OCI-LY1 (cell line): ENCODE measurements around the gene CCAR1.
"Not testable (repeated sequence)": the region's sequence is repeated elsewhere in the genome, so short reads cannot be mapped to it uniquely, and the experiment has no call there.

Experiments
- H2AFZ ChIP-seq: fragments of 200-600 bp; sonication (generic), shearing (Covaris generic); 2 replicates; pipeline ENCODE4 v1.6.0; 2014; ENCODE audit warnings: antibody characterized with exemption, mild to moderate bottlenecking, low read length
- H3F3A ChIP-seq: fragments of 200-600 bp; sonication (generic), shearing (Covaris generic); 2 replicates; pipeline ENCODE4 v1.6.0; 2014; ENCODE audit warnings: mild to moderate bottlenecking, antibody characterized with exemption, low read length, moderate library complexity; ENCODE audit not compliant: insufficient read depth
- H3K27ac ChIP-seq: fragments of 200-600 bp; sonication (generic); 2 replicates; pipeline ENCODE4 v1.5.1; 2014; ENCODE audit warnings: low read length, mixed run types, mild to moderate bottlenecking, low read depth; ENCODE audit not compliant: poor library complexity, severe bottlenecking
- H3K27me3 ChIP-seq: fragments of 200-600 bp; sonication (generic); 2 replicates; pipeline ENCODE4 v1.6.0; 2014; ENCODE audit warnings: antibody characterized with exemption, mild to moderate bottlenecking, low read length, moderate library complexity; ENCODE audit not compliant: insufficient read depth
- H3K36me3 ChIP-seq: fragments of 200-600 bp; sonication (generic); 2 replicates; pipeline ENCODE4 v1.6.1; 2014; ENCODE audit warnings: mild to moderate bottlenecking, antibody characterized with exemption, low read length, moderate library complexity, mixed read lengths; ENCODE audit not compliant: insufficient read depth
- H3K4me1 ChIP-seq: fragments of 200-600 bp; sonication (generic); 2 replicates; pipeline ENCODE4 v1.5.1; 2014; ENCODE audit warnings: mild to moderate bottlenecking, low read length, moderate library complexity; ENCODE audit not compliant: insufficient read depth, severe bottlenecking
- H3K4me2 ChIP-seq: fragments of 200-600 bp; sonication (generic), shearing (Covaris generic); 2 replicates; pipeline ENCODE4 v1.6.1; 2014; ENCODE audit warnings: low read length
- H3K4me3 ChIP-seq: fragments of 200-600 bp; sonication (generic); 2 replicates; pipeline ENCODE4 v1.5.1; 2014; ENCODE audit warnings: low read length, low read depth, mild to moderate bottlenecking, mixed read lengths; ENCODE audit not compliant: poor library complexity, severe bottlenecking
- H3K79me2 ChIP-seq: fragments of 200-600 bp; shearing (Covaris generic); 2 replicates; pipeline ENCODE4 v1.6.1; 2016; ENCODE audit warnings: mixed run types, low read length, mixed read lengths; ENCODE audit not compliant: insufficient read depth
- H3K9ac ChIP-seq: fragments of 200-600 bp; sonication (generic), shearing (Covaris generic); 2 replicates; pipeline ENCODE4 v1.6.1; 2014; ENCODE audit warnings: mild to moderate bottlenecking, low read length, mixed read lengths
- H3K9me2 ChIP-seq: fragments of 200-600 bp; sonication (generic), shearing (Covaris generic); 2 replicates; pipeline ENCODE4 v1.6.1; 2014; ENCODE audit warnings: low read depth, mild to moderate bottlenecking, low read length, mixed read lengths
- H3K9me3 ChIP-seq: fragments of 200-600 bp; shearing (Covaris generic); 2 replicates; pipeline ENCODE4 v1.6.1; 2014; ENCODE audit warnings: low read length, mixed read lengths
- H4K20me1 ChIP-seq: fragments of 200-600 bp; sonication (generic), shearing (Covaris generic); 2 replicates; pipeline ENCODE4 v1.6.0; 2016; ENCODE audit warnings: mild to moderate bottlenecking, low read length; ENCODE audit not compliant: insufficient read depth
- CTCF ChIP-seq: fragments of 200-600 bp; sonication (generic), shearing (Covaris generic); IDR thresholded peaks from 2 replicates; pipeline ENCODE4 v1.5.1; 2017; ENCODE audit warnings: mild to moderate bottlenecking, antibody characterized with exemption, low read length, moderate library complexity, mixed read lengths
- EZH2 ChIP-seq: fragments of 200-600 bp; sonication (generic), shearing (Covaris generic); IDR thresholded peaks from 2 replicates; pipeline ENCODE4 v1.8.0; 2017; ENCODE audit warnings: borderline replicate concordance, mixed run types, mild to moderate bottlenecking, antibody characterized with exemption, low read length, moderate library complexity, mixed read lengths

The CCAR1 gene

GRCh38 chr10:68697106-68697505 lies 23.9 kb upstream of the CCAR1 start:
- Histone ChIP-seq H3K9me3 (no peaks in the 10 kb centered on the region), H3K27me3 (no peaks in the 10 kb centered on the region), H3K4me2 (no peak overlapping the region), H3K27ac (no peak overlapping the region), H3K79me2 (no peaks in the 10 kb centered on the region), H4K20me1 (no peaks in the 10 kb centered on the region), H3K36me3 (no peaks in the 10 kb centered on the region), H3K9me2 (no peaks in the 10 kb centered on the region), H3F3A (no peaks in the 10 kb centered on the region), H3K4me1 (no peaks in the 10 kb centered on the region), H3K9ac (no peak overlapping the region), H3K4me3 (no peak overlapping the region), H2AFZ (no peak overlapping the region)
- TF ChIP-seq CTCF = no peak
- no peak for TF ChIP-seq EZH2

GRCh38 chr10:68700197-68700596 lies 20.8 kb upstream of the CCAR1 start:
- no peaks in the 10 kb centered on the region for H3K79me2 ChIP-seq
- no peak overlapping the region for H3K4me2 ChIP-seq
- no peaks in the 10 kb centered on the region for H3K27me3 ChIP-seq
- H3K9me2 ChIP-seq = no peaks in the 10 kb centered on the region
- no peak overlapping the region for H2AFZ ChIP-seq
- TF ChIP-seq CTCF = no peak
- TF ChIP-seq EZH2 = no peak
- H4K20me1 ChIP-seq = no peaks in the 10 kb centered on the region
- H3K4me3 ChIP-seq = no peak overlapping the region
- H3K27ac ChIP-seq = no peak overlapping the region
- H3K36me3 ChIP-seq = no peaks in the 10 kb centered on the region
- H3K9ac ChIP-seq = no peak overlapping the region
- no peaks in the 10 kb centered on the region for H3F3A ChIP-seq
- H3K4me1 ChIP-seq = no peaks in the 10 kb centered on the region
- no peaks in the 10 kb centered on the region for H3K9me3 ChIP-seq

- TF ChIP-seq CTCF (no peak), EZH2 (no peak)
- Histone ChIP-seq H3K27me3 (no peaks in the 10 kb centered on the region), H3K9ac (no peak overlapping the region), H3K9me3 (no peaks in the 10 kb centered on the region), H4K20me1 (no peaks in the 10 kb centered on the region), H3K79me2 (no peaks in the 10 kb centered on the region), H3K4me1 (no peaks in the 10 kb centered on the region), H3K4me2 (no peak overlapping the region), H3K27ac (no peak overlapping the region), H3K9me2 (no peaks in the 10 kb centered on the region), H3F3A (no peaks in the 10 kb centered on the region), H3K36me3 (no peaks in the 10 kb centered on the region), H3K4me3 (no peak overlapping the region), H2AFZ (no peak overlapping the region)
Observed at GRCh38 chr10:68705548-68705947, 15.5 kb upstream of the CCAR1 start.

- not testable (repeated sequence) for H3K9ac ChIP-seq
Observed at GRCh38 chr10:68708987-68709386, 12.1 kb upstream of the CCAR1 start.

GRCh38 chr10:68713065-68713464 lies 8.0 kb upstream of the CCAR1 start:
- H3K27me3 ChIP-seq, H3K36me3 ChIP-seq, H3K9me2 ChIP-seq, H3K9ac ChIP-seq, H3K4me3 ChIP-seq, H3K27ac ChIP-seq, H3K4me1 ChIP-seq, H2AFZ ChIP-seq, H3K79me2 ChIP-seq, H3K4me2 ChIP-seq, H4K20me1 ChIP-seq, H3F3A ChIP-seq, H3K9me3 ChIP-seq: not testable (repeated sequence)

More at GRCh38 chr10:68708987-68709386, 12.1 kb upstream of the CCAR1 start:
- H4K20me1 ChIP-seq, H3K79me2 ChIP-seq, H3K4me1 ChIP-seq, H3K9me3 ChIP-seq, H3K27ac ChIP-seq, H3K9me2 ChIP-seq, H3K4me2 ChIP-seq, H2AFZ ChIP-seq, H3K27me3 ChIP-seq, H3K36me3 ChIP-seq, H3F3A ChIP-seq, H3K4me3 ChIP-seq: not testable (repeated sequence)
